ENCODE results near the gene TMBIM6.
A peak's percentile ranks its signal among the peaks of the same experiment; 100 is the strongest.

TMBIM6 gene

DNA sequence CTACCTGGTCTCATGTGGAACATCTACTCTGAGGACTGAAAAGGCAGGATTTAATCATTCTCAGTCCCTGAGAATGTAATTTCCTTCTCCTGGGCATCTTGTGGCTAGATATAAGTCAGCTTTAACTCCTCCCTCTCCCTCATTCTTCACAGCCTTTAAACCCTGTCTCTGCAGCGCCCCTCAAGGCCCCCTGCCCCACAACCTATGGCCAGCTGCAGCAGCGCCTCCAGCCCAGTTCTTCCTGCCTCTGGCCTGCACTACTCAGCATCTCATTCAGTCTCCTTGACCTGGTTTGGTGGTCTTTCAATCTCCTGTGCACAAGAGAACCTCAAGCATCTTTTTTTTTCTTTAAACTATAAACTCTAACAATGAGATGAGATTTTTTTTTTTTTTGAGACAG, 57.6 kb downstream of the TMBIM6 start (continued):
- TF ChIP-seq OSR2 (tag by site-specific recombination; IDR thresholded peaks at IDR 0.05) (no peak), GLIS1 (tag by site-specific recombination; IDR thresholded peaks at IDR 0.05) (no peak), ZBTB7A (tag by site-specific recombination; IDR thresholded peaks at IDR 0.05; ENCODE audit: low read depth) (no peak)
- TF ChIP-seq, protein P1, sequence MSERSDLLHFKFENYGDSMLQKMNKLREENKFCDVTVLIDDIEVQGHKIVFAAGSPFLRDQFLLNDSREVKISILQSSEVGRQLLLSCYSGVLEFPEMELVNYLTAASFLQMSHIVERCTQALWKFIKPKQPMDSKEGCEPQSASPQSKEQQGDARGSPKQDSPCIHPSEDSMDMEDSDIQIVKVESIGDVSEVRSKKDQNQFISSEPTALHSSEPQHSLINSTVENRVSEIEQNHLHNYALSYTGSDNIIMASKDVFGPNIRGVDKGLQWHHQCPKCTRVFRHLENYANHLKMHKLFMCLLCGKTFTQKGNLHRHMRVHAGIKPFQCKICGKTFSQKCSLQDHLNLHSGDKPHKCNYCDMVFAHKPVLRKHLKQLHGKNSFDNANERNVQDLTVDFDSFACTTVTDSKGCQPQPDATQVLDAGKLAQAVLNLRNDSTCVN (tag by site-specific recombination; optimal IDR thresholded peaks at IDR 0.05) = no peak

DNA sequence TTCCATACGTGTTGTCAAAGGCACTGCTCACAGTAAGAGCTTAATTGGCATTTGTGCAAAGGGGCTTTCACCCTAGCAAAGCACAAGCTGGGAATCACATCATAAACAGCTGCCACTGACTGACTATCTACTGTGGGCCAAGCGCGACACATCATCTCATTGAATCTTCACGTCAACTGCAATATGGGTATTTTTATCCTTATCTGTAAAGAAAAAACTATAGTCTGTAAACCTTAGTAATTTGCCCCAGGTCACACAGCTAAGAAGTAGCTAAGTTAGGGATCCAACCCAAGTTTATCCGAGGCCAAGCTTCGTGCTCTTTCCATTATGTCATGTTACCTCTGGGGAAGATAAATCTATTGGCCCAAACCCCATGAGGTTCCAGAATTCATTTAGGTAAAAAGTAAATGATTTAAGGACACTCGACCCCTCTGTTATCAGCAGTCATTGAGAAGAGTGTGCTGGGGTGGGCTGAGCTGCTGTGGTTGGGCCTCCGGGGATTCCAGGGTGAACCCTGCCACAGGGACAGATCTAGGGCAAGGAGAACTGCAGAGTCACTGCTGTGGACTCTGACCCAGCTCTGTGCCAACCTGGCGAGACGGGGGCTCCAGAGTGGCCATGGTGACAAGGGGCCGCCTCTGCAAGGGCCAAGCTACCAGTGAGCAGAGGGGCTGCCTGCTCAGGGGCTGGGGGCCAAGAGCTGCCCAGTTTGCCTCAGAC, 59.2 kb downstream of the TMBIM6 start:
- TF ChIP-seq, protein P2, sequence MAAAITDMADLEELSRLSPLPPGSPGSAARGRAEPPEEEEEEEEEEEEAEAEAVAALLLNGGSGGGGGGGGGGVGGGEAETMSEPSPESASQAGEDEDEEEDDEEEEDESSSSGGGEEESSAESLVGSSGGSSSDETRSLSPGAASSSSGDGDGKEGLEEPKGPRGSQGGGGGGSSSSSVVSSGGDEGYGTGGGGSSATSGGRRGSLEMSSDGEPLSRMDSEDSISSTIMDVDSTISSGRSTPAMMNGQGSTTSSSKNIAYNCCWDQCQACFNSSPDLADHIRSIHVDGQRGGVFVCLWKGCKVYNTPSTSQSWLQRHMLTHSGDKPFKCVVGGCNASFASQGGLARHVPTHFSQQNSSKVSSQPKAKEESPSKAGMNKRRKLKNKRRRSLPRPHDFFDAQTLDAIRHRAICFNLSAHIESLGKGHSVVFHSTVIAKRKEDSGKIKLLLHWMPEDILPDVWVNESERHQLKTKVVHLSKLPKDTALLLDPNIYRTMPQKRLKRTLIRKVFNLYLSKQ (tag by site-specific recombination; IDR thresholded peaks at IDR 0.05; ENCODE audit: borderline replicate concordance) = no peak
- TF ChIP-seq ZNF501 (tag by site-specific recombination; IDR thresholded peaks at IDR 0.05) = no peak
- no peak for TF ChIP-seq ZFP41 (tag by site-specific recombination; IDR thresholded peaks at IDR 0.05; ENCODE audit: borderline replicate concordance)
- no peak for TF ChIP-seq ZNF292 (tag by site-specific recombination; IDR thresholded peaks at IDR 0.05; ENCODE audit: borderline replicate concordance, low read depth)
- TF ChIP-seq ZNF629 (tag by site-specific recombination; IDR thresholded peaks at IDR 0.05) = no peak
- TF ChIP-seq RBAK (tag by site-specific recombination; IDR thresholded peaks at IDR 0.05) = no peak
- TF ChIP-seq ZNF623 (tag by site-specific recombination; IDR thresholded peaks at IDR 0.05) = no peak
- TF ChIP-seq ZSCAN30 (tag by site-specific recombination; IDR thresholded peaks at IDR 0.05) = no peak
- TF ChIP-seq ZBTB7A (tag by site-specific recombination; IDR thresholded peaks at IDR 0.05; ENCODE audit: low read depth) = no peak
- TF ChIP-seq, protein P3, sequence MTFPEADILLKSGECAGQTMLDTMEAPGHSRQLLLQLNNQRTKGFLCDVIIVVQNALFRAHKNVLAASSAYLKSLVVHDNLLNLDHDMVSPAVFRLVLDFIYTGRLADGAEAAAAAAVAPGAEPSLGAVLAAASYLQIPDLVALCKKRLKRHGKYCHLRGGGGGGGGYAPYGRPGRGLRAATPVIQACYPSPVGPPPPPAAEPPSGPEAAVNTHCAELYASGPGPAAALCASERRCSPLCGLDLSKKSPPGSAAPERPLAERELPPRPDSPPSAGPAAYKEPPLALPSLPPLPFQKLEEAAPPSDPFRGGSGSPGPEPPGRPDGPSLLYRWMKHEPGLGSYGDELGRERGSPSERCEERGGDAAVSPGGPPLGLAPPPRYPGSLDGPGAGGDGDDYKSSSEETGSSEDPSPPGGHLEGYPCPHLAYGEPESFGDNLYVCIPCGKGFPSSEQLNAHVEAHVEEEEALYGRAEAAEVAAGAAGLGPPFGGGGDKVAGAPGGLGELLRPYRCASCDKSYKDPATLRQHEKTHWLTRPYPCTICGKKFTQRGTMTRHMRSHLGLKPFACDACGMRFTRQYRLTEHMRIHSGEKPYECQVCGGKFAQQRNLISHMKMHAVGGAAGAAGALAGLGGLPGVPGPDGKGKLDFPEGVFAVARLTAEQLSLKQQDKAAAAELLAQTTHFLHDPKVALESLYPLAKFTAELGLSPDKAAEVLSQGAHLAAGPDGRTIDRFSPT (tag by site-specific recombination; IDR thresholded peaks at IDR 0.05) = no peak
- H3K36me3 ChIP-seq (ENCODE audit: control insufficient read depth in 2 of 2, insufficient read depth in 1 of 2, low read length in 2 of 2) = peaks cover 0 to 91% of the 10 kb centered on the region in 2 experiments; a peak in 2 of 3 replicates
- POLR2A ChIA-PET = no interaction called here
- no peaks in the 10 kb centered on the region for H3K4me1 ChIP-seq (ENCODE audit: control insufficient read depth, insufficient read depth, low read length)
- no peaks in the 10 kb centered on the region for H3K9me3 ChIP-seq (ENCODE audit: control insufficient read depth, insufficient read depth, low read depth, low read length)
- H3K4me3 ChIP-seq (ENCODE audit: low read depth, low read length) = no peak overlapping the region
- H3K27ac ChIP-seq (ENCODE audit: extremely low read depth, low read depth, low read length) = no peak overlapping the region
- CTCF ChIA-PET = interaction anchor here (0.5 to 0.8 kb wide), 5 partner anchors 10 to 39 kb away, joined by 3 to 7 read pairs (median 3); no protein-coding TSS in a partner anchor

DNA sequence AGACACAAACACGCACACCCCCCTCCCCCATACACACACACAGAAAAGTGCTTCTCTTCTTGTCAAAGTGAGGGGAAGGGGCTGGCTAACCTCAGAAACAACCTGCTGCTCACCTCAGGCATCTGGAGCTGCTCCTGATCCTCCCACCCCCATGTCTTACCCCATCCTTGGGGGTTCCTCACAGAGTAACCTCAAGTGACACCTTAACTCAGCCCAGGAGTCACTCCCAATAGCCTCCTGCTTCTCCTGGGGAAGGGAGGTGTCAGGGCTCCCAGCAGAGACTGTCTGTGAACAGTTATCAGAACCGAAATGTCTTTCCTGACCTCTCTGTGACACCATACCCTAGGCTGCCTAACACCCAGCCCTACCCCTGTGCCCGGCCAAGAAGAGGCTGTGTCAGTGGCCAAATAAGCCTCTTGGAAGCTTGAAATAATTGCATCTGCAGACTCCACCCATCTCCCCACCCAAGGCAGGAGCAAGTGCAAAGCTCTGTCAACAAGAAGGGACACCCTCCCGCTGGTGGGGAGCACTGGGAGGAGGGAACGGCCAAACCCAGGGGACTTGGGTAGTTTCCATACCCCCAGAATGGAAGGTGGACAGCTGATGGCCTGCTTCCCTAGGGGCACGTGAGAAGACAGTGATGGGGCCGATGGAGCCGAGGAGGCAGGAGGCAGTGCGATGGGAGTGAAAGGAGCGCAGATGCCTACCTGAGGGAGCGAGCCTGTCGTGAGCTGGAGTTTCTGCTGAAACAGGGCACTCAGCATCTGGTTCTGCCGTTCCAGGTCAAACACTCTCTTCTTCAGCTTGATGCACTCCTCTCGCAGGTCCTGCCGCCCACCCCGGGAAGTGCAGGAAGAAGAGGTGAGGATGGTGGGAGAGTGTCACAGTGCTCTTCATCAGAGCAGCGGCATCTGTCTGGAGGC, 60.0 kb downstream of the TMBIM6 start:
- peaks cover 0 to 93% of the 10 kb centered on the region in 2 experiments; a peak in 2 of 3 replicates for H3K36me3 ChIP-seq (ENCODE audit: control insufficient read depth in 2 of 2, insufficient read depth in 1 of 2, low read length in 2 of 2)
- TF ChIP-seq ZNF548 (tag by site-specific recombination; IDR thresholded peaks at IDR 0.05) (no peak), RBAK (tag by site-specific recombination; IDR thresholded peaks at IDR 0.05) (no peak), ZBTB20 (tag by site-specific recombination; IDR thresholded peaks at IDR 0.05) (no peak), KLF1 (tag by site-specific recombination; IDR thresholded peaks at IDR 0.05) (peak; percentile 76), ZNF843 (tag by site-specific recombination; IDR thresholded peaks at IDR 0.05) (no peak), ZNF394 (tag by site-specific recombination; IDR thresholded peaks at IDR 0.05; ENCODE audit: borderline replicate concordance) (no peak), ZNF146 (tag by site-specific recombination; IDR thresholded peaks at IDR 0.05) (no peak)
- TF ChIP-seq, protein P4, sequence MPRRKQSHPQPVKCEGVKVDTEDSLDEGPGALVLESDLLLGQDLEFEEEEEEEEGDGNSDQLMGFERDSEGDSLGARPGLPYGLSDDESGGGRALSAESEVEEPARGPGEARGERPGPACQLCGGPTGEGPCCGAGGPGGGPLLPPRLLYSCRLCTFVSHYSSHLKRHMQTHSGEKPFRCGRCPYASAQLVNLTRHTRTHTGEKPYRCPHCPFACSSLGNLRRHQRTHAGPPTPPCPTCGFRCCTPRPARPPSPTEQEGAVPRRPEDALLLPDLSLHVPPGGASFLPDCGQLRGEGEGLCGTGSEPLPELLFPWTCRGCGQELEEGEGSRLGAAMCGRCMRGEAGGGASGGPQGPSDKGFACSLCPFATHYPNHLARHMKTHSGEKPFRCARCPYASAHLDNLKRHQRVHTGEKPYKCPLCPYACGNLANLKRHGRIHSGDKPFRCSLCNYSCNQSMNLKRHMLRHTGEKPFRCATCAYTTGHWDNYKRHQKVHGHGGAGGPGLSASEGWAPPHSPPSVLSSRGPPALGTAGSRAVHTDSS (tag by site-specific recombination; IDR thresholded peaks at IDR 0.05) = no peak
- TF ChIP-seq, protein P5, sequence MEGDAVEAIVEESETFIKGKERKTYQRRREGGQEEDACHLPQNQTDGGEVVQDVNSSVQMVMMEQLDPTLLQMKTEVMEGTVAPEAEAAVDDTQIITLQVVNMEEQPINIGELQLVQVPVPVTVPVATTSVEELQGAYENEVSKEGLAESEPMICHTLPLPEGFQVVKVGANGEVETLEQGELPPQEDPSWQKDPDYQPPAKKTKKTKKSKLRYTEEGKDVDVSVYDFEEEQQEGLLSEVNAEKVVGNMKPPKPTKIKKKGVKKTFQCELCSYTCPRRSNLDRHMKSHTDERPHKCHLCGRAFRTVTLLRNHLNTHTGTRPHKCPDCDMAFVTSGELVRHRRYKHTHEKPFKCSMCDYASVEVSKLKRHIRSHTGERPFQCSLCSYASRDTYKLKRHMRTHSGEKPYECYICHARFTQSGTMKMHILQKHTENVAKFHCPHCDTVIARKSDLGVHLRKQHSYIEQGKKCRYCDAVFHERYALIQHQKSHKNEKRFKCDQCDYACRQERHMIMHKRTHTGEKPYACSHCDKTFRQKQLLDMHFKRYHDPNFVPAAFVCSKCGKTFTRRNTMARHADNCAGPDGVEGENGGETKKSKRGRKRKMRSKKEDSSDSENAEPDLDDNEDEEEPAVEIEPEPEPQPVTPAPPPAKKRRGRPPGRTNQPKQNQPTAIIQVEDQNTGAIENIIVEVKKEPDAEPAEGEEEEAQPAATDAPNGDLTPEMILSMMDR (tag by site-specific recombination; IDR thresholded peaks at IDR 0.05) = no peak

More for the DNA sequence above, 60.0 kb downstream of the TMBIM6 start:
- ChIA-PET POLR2A (no interaction called here), CTCF (interaction anchor here (0.5 to 0.7 kb wide), 3 partner anchors 19 to 180 kb away, joined by 3 read pairs; no protein-coding TSS in a partner anchor)
- H3K4me1 ChIP-seq (ENCODE audit: control insufficient read depth, insufficient read depth, low read length) = no peaks in the 10 kb centered on the region
- no peaks in the 10 kb centered on the region for H3K9me3 ChIP-seq (ENCODE audit: control insufficient read depth, insufficient read depth, low read depth, low read length)
- no peak overlapping the region for H3K4me3 ChIP-seq (ENCODE audit: low read depth, low read length)
- H3K27ac ChIP-seq (ENCODE audit: extremely low read depth, low read depth, low read length) = peak overlapping the region; percentile 22; the same call in 1 of the 2 replicates
